DLD1 (cell line): ENCODE results near the gene NUDT13.
"Not testable (repeated sequence)": the region's sequence is repeated elsewhere in the genome, so short reads cannot be mapped to it uniquely, and the experiment has no call there.

Source experiments
- in situ Hi-C: cut with HindIII; loops from 2 replicates; pipeline ENCODE4 v1.10.0; 2017; ENCODE audit warnings: low sequenced_read_pairs

Gene NUDT13

GRCh38 chr10:73097305-73097670 is 13.0 kb upstream of the NUDT13 start:
- in situ Hi-C loops, result no loop called here

- in situ Hi-C loops, result no loop called here
These were observed 11.1 kb upstream of the NUDT13 start for GRCh38 chr10:73099141-73099540.

GRCh38 chr10:73106301-73106700 is 4.0 kb upstream of the NUDT13 start:
- in situ Hi-C loops, result no loop called here

- in situ Hi-C loops, result not testable (repeated sequence)
These were observed 1.0 kb upstream of the NUDT13 start for GRCh38 chr10:73109248-73109652.

GRCh38 chr10:73112032-73112431 is 1.8 kb downstream of the NUDT13 start:
- in situ Hi-C loops, result not testable (repeated sequence)

- in situ Hi-C loops, result no loop called here
These were observed 3.3 kb downstream of the NUDT13 start for GRCh38 chr10:73113551-73113950.

GRCh38 chr10:73116017-73116416 is 5.8 kb downstream of the NUDT13 start:
- in situ Hi-C loops, result no loop called here

- in situ Hi-C loops, result no loop called here
These were observed 7.9 kb downstream of the NUDT13 start for GRCh38 chr10:73117976-73118743.

- in situ Hi-C loops, result no loop called here
These were observed 9.2 kb downstream of the NUDT13 start for GRCh38 chr10:73119457-73119856.

- in situ Hi-C loops, result no loop called here
These were observed 9.7 kb downstream of the NUDT13 start for GRCh38 chr10:73119952-73120351.

- in situ Hi-C loops, result no loop called here
These were observed 16.1 kb downstream of the NUDT13 start for GRCh38 chr10:73126343-73126742.

- in situ Hi-C loops, result no loop called here
These were observed 21.0 kb downstream of the NUDT13 start for GRCh38 chr10:73131301-73131700.

- in situ Hi-C loops, result no loop called here
These were observed 21.8 kb downstream of the NUDT13 start for GRCh38 chr10:73131913-73132686.

- in situ Hi-C loops, result no loop called here
These were observed 24.5 kb downstream of the NUDT13 start for GRCh38 chr10:73134727-73135126.

GRCh38 chr10:73136627-73137026 is 26.4 kb downstream of the NUDT13 start:
- in situ Hi-C loops, result no loop called here

- in situ Hi-C loops, result no loop called here
These were observed 29.0 kb downstream of the NUDT13 start for GRCh38 chr10:73139251-73139650.

- in situ Hi-C loops, result no loop called here
These were observed 31.3 kb downstream of the NUDT13 start for GRCh38 chr10:73141603-73142002.

- in situ Hi-C loops, result not testable (repeated sequence)
These were observed 40.6 kb downstream of the NUDT13 start for GRCh38 chr10:73150633-73151413.

- in situ Hi-C loops, result no loop called here
These were observed 41.8 kb downstream of the NUDT13 start for GRCh38 chr10:73152009-73152408.

GRCh38 chr10:73156054-73156453 is 45.8 kb downstream of the NUDT13 start:
- in situ Hi-C loops, result no loop called here

GRCh38 chr10:73159038-73159648 is 48.9 kb downstream of the NUDT13 start:
- in situ Hi-C loops, result no loop called here
